NCI-H1105 (cell line): Measurements from ENCODE around the gene RBM20.
"Not testable (repeated sequence)": the region's sequence is repeated elsewhere in the genome, so short reads cannot be mapped to it uniquely, and the experiment has no call there.

Experiments
- DNase-seq: peaks from one replicate; lab custom pipeline; 2025; lab: John Stamatoyannopoulos, UW

The RBM20 gene

DNA sequence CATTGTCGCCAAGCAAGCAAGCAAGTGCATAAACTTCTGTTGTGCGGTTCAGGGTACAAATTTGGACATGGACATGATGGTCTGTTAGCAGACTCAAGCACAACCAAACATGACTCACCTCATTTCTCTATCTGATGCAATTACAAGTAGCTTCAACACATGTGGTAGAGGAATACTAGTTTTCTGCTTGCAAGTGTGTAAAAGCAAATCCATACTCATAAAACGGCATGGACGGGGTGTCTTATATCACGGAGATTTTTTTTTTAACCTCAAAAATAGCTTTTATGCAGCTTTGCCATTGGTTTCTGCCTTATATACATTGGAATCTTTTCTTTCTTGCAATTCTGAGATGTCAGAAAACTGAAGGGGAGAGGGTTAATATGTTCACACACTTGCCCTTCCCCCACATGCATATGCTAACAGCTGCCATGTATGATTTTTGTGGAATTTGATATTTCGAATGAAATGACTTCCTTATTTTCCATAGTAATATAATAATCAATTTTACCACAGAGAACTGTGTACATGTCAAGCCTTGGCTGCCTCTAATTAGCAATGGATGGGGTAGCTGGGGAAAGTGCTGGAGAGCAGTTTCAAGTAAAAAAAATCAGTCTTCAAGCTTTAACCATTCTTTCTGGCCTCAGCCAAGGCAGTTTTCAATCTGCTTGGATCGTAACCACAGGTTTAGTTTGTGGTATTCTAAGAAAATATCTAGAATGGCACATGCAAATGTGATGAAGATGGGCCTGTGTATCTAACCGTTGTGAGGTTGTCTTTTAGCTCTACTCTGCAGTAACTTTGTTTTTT lies 121.6 kb downstream of the RBM20 start:
- no peak for DNase-seq

DNA sequence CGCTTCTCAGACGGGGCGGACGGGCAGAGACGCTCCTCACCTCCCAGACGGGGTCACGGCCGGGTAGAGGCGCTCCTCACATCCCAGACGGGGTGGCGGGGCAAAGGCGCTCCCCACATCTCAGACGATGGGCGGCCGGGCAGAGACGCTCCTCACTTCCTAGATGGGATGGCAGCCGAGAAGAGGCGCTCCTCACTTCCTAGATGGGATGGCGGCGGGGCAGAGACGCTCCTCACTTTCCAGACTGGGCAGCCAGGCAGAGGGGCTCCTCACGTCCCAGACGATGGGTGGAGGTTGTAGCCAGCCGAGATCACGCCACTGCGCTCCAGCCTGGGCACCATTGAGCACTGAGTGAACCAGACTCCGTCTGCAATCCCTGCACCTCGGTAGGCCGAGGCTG lies 123.5 kb downstream of the RBM20 start:
- not testable (repeated sequence) for DNase-seq

DNA sequence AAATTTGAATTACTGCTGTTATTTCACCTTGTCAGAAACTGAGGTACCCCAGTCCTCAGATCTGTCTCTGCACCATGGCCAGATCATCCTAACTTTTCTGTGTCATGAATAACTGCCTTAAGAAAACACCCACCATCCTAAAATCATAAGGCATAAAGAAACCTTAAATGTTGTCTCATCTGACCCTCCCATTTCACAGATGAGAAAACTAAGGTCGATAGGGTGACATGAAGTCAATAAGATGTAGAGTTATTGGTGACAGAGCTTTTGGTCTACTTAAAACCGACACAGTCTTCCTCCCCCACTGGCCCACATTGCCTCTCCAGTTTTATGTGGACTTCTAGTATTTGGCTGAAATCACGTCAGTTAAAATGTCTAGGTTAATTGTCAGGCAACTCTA lies 126.1 kb downstream of the RBM20 start:
- DNase-seq = no peak

DNA sequence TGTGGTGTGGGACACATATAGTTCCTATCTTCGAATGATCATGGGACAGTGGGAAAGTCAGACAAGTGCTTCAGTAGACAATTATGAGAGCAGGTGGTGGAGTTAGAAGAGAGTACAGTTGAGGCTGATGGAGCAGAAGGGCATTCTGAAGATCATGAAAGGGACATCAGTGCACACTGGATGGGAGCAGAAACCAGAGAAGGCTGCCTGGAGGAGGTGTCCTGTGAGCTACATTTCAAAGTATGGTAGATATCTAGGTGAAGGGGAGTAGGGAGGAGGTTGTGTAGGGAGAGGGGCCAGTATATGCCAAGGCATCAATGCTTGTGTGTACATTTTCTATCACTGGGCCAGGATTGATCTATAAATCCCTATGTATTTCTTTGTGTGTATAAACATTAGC lies 127.3 kb downstream of the RBM20 start:
- DNase-seq = no peak

DNA sequence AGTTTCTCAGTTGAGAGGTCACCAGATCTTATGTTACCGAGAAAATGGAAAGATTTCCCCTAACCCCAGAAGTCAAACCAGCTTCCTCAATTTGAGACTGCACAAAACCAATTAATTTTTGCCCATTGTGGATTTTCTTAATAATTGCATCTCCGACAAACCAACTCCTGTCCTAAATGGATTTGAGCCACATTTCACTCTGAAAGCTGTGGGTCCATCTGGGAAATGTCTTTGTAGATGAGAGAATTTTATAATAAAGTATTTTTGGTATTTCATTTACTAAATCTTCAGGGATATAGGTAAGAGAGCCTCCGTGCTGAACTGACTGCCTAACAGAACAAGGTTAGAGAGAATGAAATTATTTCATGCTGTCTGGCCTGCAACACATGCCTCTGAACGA lies 127.9 kb downstream of the RBM20 start:
- DNase-seq = no peak

DNA sequence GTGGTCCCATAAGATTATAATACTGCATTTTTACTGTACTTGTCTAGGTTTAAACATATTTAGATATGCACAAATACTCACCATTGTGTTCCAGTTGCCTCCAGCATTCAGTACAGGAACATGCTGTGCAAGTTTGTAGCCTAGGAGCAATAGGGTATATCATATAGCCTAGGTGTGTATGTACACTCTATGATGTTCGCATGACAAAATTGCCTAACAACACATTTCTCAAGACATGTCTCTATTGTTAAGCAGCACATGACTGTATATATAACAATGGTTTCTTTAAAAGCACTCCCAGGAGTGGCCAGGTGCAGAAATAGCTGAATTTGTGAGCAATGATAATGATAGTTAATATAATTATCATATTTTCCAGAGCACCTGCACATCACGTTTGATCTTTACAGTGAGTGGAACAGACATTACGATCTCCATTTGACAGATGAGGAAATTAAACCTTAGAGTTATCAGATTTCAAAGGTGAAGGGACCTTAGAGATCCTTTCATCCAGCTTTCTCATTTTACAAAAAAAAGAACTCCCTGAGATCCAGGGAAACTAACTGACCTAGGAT lies 128.4 kb downstream of the RBM20 start:
- peak; percentile 18 for DNase-seq

DNA sequence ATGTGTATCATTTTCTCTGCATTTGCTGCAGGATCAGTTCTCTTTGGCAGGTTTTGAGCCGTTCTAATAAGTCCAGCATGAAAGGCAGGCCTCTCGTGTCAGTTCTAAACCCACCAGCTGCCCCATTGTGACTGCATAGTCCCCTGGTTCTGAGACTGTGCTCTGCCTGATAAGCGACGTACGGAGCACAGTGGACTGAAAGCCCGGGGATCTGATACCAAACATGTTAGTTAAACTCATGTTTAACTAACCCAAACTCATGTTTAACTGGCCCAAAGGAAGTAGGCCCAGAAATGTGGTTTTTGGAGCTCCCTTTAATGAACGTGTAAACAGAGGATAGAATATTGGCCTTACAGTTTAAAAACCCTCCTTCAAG lies 129.5 kb downstream of the RBM20 start:
- no peak for DNase-seq

DNA sequence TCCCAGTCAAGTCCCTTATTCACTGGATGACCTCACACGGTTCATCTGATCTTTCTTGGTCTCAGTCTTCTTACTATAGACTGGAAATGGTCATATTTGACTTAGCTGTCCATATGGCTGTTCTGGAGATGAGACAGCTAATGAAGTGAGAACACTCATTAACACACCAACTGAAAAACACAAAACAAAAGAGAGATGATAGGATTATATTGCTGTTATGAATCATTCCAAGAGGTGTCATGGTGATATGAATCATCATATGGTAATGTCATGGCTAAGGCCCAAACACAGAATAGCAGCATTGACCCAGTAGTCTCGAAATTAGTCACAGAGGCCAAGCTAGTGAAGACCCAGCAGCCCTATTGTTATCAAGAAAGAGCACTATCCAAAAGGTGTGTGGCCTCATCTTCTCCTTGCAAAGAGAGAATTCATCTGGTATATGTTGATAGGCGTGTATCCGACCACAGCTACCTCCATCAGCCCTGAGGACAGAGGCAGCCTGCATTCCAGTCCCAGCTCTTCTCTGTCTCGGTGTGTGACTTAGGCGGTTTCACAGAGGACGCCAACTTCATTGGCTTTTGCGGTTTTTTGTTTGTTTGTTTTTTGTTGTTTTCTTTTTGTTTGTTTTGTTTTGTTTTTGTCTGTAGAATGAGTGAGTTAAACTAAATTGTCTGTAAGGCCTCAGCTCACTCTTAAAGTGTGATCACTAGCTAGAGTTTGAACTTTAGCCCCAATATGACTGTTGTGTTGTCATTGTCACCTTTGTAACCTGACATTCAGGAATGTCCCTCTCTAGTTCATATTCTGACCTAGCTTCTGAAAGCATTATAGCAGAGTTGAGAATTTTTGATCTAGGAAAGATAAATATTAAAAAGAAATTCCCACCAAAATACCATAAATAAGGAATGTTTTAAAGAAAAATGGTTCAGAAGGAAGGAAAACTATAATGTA lies 130.2 kb downstream of the RBM20 start:
- DNase-seq = no peak

DNA sequence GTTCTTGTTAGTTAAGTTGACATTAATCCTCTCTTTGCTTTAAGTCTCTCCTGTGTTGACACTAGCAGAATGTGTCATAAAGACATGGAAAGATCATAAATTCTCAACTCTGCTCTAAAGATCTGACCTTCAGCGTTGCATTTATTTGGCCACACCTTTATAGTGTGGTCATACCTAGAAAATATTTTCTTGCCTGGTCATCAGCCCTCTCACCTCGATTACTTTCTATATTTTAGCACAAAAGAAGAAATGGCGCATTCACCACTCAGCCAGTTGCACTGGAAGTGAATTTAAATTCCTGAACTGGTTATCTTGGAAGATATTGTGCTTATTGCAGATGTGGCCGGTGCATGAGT lies 130.9 kb downstream of the RBM20 start:
- no peak for DNase-seq

DNA sequence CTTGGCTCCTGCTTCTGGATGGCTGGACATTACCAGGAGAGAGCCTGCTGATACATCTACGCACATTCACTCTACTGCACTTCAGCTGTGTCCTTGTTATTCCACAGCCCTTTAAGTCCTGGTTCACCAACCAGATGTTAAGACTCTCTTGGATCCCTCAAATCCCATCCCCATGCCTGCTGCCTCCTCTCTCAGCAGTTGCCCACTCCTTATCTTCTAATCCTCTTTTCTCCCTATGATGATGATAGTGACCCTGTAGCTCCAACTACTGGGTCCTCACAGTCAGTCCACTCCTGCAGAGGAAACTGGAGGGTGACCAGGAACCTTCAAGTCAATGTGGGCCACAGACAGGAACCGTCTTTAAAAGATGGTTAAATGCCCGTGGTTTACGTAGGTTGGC lies 131.3 kb downstream of the RBM20 start:
- DNase-seq = no peak

DNA sequence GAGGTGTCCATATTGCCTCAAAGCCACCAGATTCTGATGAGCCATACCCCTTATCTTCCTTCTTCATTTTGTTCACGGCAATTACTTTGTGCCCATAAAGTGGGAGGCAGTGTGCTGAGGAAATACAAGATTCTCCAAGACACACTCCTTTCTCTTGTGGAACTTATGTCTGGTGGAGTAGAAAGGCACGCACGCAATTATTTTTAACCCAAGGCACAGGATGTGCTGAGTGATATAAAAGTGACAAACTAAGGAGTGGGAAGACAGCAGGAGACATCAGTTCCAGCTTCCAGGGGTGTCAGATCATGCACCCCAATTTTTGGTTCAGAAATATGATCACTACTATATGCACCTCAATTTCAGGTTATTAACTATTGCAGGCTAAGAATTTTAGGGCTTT lies 132.9 kb downstream of the RBM20 start:
- DNase-seq = no peak

DNA sequence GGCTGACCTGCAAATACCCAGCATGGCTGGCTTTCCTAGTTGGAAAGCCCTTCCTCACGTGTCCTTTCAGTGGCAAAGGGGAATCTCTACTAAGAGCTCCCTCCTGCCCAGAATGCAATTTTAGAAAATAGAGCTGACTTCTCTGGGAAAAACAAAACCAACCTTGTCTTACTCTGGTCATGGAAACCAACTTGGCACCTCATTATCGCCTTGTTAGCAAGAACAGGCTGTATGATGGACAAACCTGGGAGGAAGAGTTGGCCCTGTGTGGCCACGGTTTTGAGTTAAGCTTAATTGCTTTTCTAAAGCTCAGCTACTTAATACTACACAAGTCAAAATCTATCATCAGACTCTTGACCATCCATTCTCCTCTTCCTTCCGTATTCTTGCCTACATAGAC lies 133.5 kb downstream of the RBM20 start:
- no peak for DNase-seq

DNA sequence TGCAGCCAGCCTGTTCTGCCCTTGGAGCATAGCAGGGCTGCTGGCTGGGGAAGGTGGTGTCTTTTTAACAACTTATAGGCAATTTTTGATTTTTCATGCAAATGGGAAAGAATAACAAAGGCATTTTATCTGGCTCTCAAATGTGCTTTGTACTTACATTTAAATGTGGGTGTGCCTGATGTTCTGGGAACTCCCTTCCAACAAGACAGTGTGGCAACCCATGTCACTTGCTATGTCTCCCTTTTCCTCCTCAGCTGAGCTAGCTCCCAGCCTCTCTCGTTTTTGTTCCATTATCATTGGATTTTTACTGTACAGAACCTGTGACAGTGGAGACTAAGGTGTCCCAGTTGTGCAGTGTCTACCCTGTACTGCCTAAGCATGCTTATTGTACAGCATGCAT lies 134.1 kb downstream of the RBM20 start:
- no peak for DNase-seq

DNA sequence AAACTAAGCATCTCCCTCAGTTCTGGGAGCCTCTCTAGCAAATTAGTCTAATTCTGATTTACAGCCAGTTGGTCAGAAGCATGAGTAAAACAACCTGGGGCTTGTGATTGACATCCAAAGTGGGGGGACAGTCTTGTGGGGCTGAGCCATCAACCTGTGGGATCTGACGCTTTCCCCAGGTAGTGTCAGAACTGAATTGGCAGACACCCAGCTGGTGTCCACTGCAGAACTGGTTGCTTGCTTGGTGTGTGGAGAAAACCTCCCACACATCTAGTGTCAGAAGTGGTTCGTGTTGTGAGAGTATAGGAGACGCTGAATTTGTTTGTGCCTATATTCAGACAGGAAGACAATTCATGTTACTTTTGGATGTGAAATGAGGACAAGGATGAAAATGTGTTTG lies 135.4 kb downstream of the RBM20 start:
- DNase-seq = no peak

DNA sequence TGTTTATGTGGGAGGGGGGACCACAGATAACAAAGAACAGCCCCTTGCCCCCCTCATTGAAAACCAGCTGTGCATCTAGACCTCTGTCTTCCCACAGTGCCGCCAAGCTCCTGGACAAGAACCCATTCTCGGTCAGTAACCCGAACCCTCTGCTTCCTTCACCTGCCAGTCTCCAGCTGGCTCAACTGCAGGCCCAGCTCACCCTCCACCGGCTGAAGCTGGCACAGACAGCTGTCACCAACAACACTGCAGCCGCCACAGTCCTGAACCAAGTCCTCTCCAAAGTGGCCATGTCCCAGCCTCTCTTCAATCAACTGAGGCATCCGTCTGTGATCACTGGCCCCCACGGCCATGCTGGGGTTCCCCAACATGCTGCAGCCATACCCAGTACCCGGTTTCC lies 136.6 kb downstream of the RBM20 start:
- DNase-seq = no peak

DNA sequence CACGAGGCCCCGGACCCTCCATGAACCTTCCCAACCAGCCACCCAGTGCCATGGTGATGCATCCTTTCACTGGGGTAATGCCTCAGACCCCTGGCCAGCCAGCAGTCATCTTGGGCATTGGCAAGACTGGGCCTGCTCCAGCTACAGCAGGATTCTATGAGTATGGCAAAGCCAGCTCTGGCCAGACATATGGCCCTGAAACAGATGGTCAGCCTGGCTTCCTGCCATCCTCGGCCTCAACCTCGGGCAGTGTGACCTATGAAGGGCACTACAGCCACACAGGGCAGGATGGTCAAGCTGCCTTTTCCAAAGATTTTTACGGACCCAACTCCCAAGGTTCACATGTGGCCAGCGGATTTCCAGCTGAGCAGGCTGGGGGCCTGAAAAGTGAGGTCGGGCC lies 137.0 kb downstream of the RBM20 start:
- DNase-seq = no peak

DNA sequence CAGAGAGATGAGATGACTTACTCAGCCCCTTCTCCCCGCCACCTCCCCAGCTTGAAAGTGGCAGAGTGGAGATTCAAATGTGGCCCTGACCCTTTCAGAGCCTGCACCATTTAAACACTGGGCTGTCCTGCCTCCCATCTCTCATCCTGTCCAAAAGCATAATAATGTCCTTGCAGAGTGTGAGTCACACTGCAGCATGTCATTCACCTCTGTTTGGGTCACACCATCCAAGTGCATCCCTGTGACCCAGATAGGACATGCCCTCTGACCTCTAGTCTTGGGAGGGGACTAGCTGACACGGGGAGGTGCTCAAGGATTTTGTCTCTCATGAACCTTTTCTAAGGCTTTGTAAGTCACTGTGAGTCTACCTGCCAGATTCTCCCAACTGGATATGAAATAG lies 138.5 kb downstream of the RBM20 start:
- DNase-seq = no peak

DNA sequence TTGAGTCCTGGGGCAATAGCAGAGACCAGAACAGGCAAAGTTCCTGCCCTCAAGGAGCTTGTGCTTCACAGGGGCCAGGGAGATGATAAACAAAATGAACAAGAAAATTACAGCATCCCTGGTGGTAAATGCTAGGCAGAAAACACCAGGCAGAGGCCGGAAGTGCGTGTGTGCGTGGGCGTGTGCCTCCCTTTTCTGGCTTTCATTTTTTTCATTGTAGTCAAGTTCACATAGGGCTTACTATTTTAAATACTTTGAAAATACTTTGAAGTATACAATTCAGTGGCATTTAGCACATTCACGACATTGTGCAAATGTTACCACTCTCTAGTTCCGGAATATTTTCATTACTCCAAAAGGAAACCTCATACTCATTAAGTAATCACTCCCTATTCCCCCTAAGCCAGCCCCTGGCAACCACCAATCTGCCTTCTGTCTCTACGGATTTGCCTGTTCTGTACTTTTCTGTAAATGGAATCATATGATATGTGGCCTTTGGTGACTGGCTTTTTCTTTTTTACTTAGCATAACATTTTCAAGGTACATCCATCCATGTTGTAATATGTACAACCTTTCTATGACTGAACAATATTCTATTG lies 139.5 kb downstream of the RBM20 start:
- DNase-seq = no peak

DNA sequence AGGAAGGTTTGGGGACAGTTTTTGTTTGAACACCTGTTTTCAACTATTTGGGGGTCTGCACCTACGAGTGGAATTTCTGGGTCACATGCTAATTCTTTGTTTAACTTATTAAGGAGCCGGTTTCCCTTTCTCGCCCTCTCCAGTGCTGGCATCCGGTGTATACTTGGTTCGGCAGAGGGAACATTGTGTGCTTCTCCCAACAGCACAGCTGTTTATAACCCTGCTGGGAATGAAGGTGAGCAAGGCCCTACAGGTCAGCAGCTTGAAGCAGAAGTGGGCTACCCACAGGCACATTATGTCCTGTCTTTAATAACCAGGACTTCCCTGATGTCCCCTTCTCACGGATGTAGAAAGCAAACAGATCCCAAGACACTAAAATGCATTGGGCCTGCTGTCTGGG lies 140.1 kb downstream of the RBM20 start:
- DNase-seq = no peak

DNA sequence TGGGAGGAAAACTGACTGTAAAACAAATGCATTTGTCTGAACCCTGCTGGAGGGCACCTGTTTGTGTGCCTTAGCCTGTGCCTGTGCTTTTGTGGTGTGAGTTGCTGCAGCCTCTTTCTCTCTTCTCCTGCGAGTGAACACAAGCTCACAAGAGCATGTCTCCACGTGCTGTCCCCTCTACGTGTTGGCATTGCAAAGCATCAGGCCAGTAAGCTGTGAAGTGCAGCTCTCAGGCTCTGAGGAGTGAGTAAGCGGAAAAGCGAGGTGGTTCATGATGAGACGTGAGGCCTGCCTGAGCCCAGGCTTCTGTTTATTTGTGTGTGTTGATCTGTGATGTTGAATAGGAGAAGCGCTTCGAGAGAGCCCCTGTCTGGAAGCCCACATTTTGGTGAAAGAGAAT lies 142.0 kb downstream of the RBM20 start:
- DNase-seq = no peak

DNA sequence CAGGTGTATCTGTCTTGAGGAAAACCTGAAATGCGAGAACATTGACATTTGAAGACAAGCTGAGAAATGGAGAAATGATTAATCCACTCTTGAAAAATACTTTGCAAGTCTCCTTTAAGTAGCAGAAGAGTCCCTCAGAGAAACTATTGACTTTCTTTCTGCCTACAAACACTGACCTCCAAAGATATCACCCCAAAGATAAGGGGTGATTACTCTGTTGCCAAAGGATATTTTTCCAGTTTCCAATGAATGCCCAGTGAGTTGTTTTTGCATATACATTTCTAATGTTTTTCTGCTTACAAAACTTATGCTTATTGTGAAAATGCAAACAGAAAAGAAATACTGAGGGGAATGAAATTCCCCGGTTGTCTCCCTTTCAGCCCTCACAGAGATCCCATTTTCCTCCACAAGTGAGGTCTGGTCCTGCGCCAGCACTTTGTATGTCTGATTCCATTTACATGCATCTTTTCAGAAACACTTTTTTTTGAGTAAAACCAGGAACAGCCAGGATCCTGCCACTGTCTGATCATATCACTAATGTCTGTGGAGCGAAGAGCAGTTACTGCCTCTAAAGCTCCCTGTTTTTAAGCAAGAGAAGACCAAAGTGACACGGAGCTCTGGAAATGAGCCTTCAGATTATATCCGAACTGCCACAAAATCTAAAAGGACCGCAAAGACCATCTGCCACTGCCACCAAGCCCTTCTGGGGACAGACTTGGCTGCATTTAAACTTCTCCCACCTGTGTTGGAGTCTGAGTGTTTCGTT lies 144.7 kb downstream of the RBM20 start:
- no peak for DNase-seq
